Renal cortex interstitium (tissue), 11 donors: ENCODE data around the gene PACSIN1. TPM values are rescaled to one million over a fixed set of nuclear protein-coding genes. Genes with fewer than 3 reads are reported as not detected.

ENCODE experiments used
- DNase-seq, 11 donors: peaks; one replicate each; pipeline ENCODE4 v3.0.0-alpha.2; 2013; ENCODE audit warnings: low read depth in 9 of 11, low spot score in 4 of 11; ENCODE audit errors: extremely low read depth in 1 of 11
- polyA plus RNA-seq, 3 donors: library from polyadenylated mRNA; unstranded; fragments of 120-200 nt; gene quantifications; one replicate each; pipeline ENCODE4 v1.2.1, GENCODE V29; 2013; ENCODE audit not compliant: insufficient read length in 3 of 3

Gene PACSIN1
- polyA plus RNA-seq, 3 donors: 0.78 to 1.2 (median 0.92) TPM

GRCh38 chr6:34522761-34523160 is 56.9 kb downstream of the PACSIN1 start:
- DNase-seq: no peak

GRCh38 chr6:34523441-34524206 is 57.7 kb downstream of the PACSIN1 start:
- DNase-seq: no peak

GRCh38 chr6:34524499-34524898 is 58.6 kb downstream of the PACSIN1 start:
- DNase-seq: no peak

GRCh38 chr6:34524971-34525370 is 59.1 kb downstream of the PACSIN1 start:
- peak in 1 of 11 donors; percentile 36 for DNase-seq

GRCh38 chr6:34525431-34526175 is 59.7 kb downstream of the PACSIN1 start:
- no peak for DNase-seq

GRCh38 chr6:34526241-34526972 is 60.5 kb downstream of the PACSIN1 start:
- no peak for DNase-seq

- DNase-seq: peak; percentile 71 to 89 (median 81)
Measured at GRCh38 chr6:34526992-34527728, 61.3 kb downstream of the PACSIN1 start.

- DNase-seq: no peak
Measured at GRCh38 chr6:34527751-34528670, 62.1 kb downstream of the PACSIN1 start.

- no peak for DNase-seq
Measured at GRCh38 chr6:34528996-34529664, 63.3 kb downstream of the PACSIN1 start.

- DNase-seq: peak in 1 of 11 donors; percentile 29
Measured at GRCh38 chr6:34529665-34530327, 63.9 kb downstream of the PACSIN1 start.

- no peak for DNase-seq
Measured at GRCh38 chr6:34530753-34531365, 65.0 kb downstream of the PACSIN1 start.

GRCh38 chr6:34531580-34532201 is 65.8 kb downstream of the PACSIN1 start:
- DNase-seq: peak in 7 of 11 donors; percentile 47 to 86 (median 57)

GRCh38 chr6:34532230-34532629 is 66.4 kb downstream of the PACSIN1 start:
- no peak for DNase-seq

- DNase-seq: no peak
Measured at GRCh38 chr6:34534146-34534545, 68.3 kb downstream of the PACSIN1 start.

- DNase-seq: no peak
Measured at GRCh38 chr6:34534656-34535055, 68.8 kb downstream of the PACSIN1 start.

- no peak for DNase-seq
Measured at GRCh38 chr6:34535199-34535598, 69.3 kb downstream of the PACSIN1 start.
